GM23338 (cell line): ENCODE data around the gene DENND2A. TPM values are rescaled to one million over a fixed set of nuclear protein-coding genes. Genes with fewer than 3 reads are reported as not detected.
A peak's percentile ranks its signal among the peaks of the same experiment; 100 is the strongest.

ENCODE experiments used
- ATAC-seq: fragments of 200-7000 bp; cut with Tn5 transposase; 3 replicates; pipeline ENCODE4 v1.9.1; 2020
- DNase-seq: peaks from one replicate; pipeline ENCODE4 v3.0.0-alpha.2; 2015; ENCODE audit warnings: low spot score
- H2AFZ ChIP-seq: fragments of 200-600 bp; sonication (generic); 2 replicates; pipeline ENCODE4 v1.8.0; 2016; ENCODE audit warnings: antibody characterized with exemption, mild to moderate bottlenecking, moderate library complexity
- H3F3A ChIP-seq: fragments of 200-600 bp; sonication (generic); replicated peaks from 2 replicates; pipeline ENCODE4 v1.8.0; 2017; ENCODE audit warnings: antibody characterized with exemption, mixed run types, low read depth
- H3K27ac ChIP-seq: fragments of 200-600 bp; sonication (generic); 2 replicates; pipeline ENCODE4 v1.6.1; 2016; ENCODE audit warnings: low read depth
- H3K27me3 ChIP-seq: fragments of 200-600 bp; sonication (generic); 2 replicates; pipeline ENCODE4 v1.8.0; 2016; ENCODE audit warnings: mild to moderate bottlenecking, mixed run types, moderate library complexity; ENCODE audit not compliant: insufficient read depth
- H3K36me3 ChIP-seq: fragments of 200-600 bp; sonication (generic); 2 replicates; pipeline ENCODE4 v1.8.0; 2016; ENCODE audit warnings: mild to moderate bottlenecking; ENCODE audit not compliant: insufficient read depth
- H3K4me1 ChIP-seq: fragments of 200-600 bp; sonication (generic); 2 replicates; pipeline ENCODE4 v1.8.0; 2016; ENCODE audit warnings: mild to moderate bottlenecking, moderate library complexity; ENCODE audit not compliant: insufficient read depth
- H3K4me2 ChIP-seq: fragments of 200-600 bp; sonication (generic); 2 replicates; pipeline ENCODE4 v1.7.1; 2017; ENCODE audit warnings: mixed run types
- H3K4me3 ChIP-seq: fragments of 200-600 bp; sonication (generic); 2 replicates; pipeline ENCODE4 v1.6.1; 2016; ENCODE audit warnings: mixed run types
- H3K79me2 ChIP-seq: fragments of 200-600 bp; sonication (generic); replicated peaks from 2 replicates; pipeline ENCODE4 v1.8.0; 2017; ENCODE audit warnings: mild to moderate bottlenecking; ENCODE audit not compliant: insufficient read depth
- H3K9me2 ChIP-seq: fragments of 200-600 bp; sonication (generic); 2 replicates; pipeline ENCODE4 v1.8.0; 2017; ENCODE audit not compliant: insufficient read depth
- H4K20me1 ChIP-seq: fragments of 200-600 bp; sonication (generic); replicated peaks from 2 replicates; pipeline ENCODE4 v1.8.0; 2017; ENCODE audit warnings: mild to moderate bottlenecking; ENCODE audit not compliant: insufficient read depth
- H3K27ac Mint-ChIP-seq: 2 replicates; pipeline ENCODE4 v1.8.0; 2020; ENCODE audit warnings: inconsistent platforms, mild to moderate bottlenecking, moderate library complexity, mixed read lengths
- H3K27me3 Mint-ChIP-seq: 3 replicates; pipeline ENCODE4 v1.8.0; 2022; ENCODE audit warnings: low read depth, mild to moderate bottlenecking, moderate library complexity, mixed read lengths, inconsistent platforms; ENCODE audit not compliant: insufficient read depth, poor library complexity
- H3K36me3 Mint-ChIP-seq: 3 replicates; pipeline ENCODE4 v1.8.0; 2021; ENCODE audit warnings: low read depth, mild to moderate bottlenecking, inconsistent platforms, moderate library complexity, mixed read lengths
- H3K4me1 Mint-ChIP-seq: 3 replicates; pipeline ENCODE4 v1.8.0; 2020; ENCODE audit warnings: mild to moderate bottlenecking, inconsistent platforms, mixed read lengths
- H3K4me3 Mint-ChIP-seq: 3 replicates; pipeline ENCODE4 v1.8.0; 2021; ENCODE audit warnings: moderate library complexity, mild to moderate bottlenecking, inconsistent platforms, mixed read lengths
- H3K9me3 Mint-ChIP-seq: 3 replicates; pipeline ENCODE4 v1.8.0; 2020; ENCODE audit warnings: moderate library complexity, mild to moderate bottlenecking, inconsistent platforms, mixed read lengths
- CREB1 ChIP-seq: fragments of 250-450 bp; sonication (Bioruptor Pico); IDR thresholded peaks from 2 replicates; pipeline ENCODE4 v1.5.0; 2020; ENCODE audit warnings: low read depth, mild to moderate bottlenecking, moderate library complexity
- EZH2phosphoT487 ChIP-seq: fragments of 200-600 bp; sonication (generic); IDR thresholded peaks from one replicate; pipeline ENCODE4 v1.8.1; 2018; ENCODE audit warnings: antibody characterized with exemption; ENCODE audit not compliant: unreplicated experiment
- ZNF331 ChIP-seq: fragments of 250-450 bp; sonication (Bioruptor Pico); IDR thresholded peaks from 2 replicates; pipeline ENCODE4 v1.5.0; 2020; ENCODE audit warnings: low read depth, mild to moderate bottlenecking, moderate library complexity
- ZNF462 ChIP-seq: fragments of 250-450 bp; sonication (Bioruptor Pico); IDR thresholded peaks from 2 replicates; pipeline ENCODE4 v1.5.0; 2020; ENCODE audit warnings: mild to moderate bottlenecking, moderate library complexity
- polyA plus RNA-seq: library from polyadenylated mRNA; unstranded; fragments of >200 nt; fragmentation: Nextera tagmentation; extraction: Ambion mirVana; gene quantifications from 2 replicates; pipeline ENCODE4 v1.2.1, GENCODE V29; 2016
- total RNA-seq: library from RNA; depleted of rRNA; stranded (reverse); fragments of >200 nt; shearing (Covaris generic); gene quantifications from 2 replicates; pipeline ENCODE4 v1.2.3, GENCODE V29; 2014

DENND2A gene
- total and polyA plus RNA-seq, 2 experiments from 2014 or later = 1.7 to 5.6 TPM

GRCh38 chr7:140637400-140637799 is 3.2 kb downstream of the DENND2A start (continued):
- no peak for TF ChIP-seq ZNF462
- no peak for TF ChIP-seq EZH2phosphoT487

- no peaks in the 10 kb centered on the region; the same call in 2 of the 3 replicates for H3K36me3 Mint-ChIP-seq
These were observed 4.8 kb downstream of the DENND2A start for GRCh38 chr7:140635816-140636215.

More at GRCh38 chr7:140635816-140636215, 4.8 kb downstream of the DENND2A start:
- H3K4me3 ChIP-seq = peak overlapping the region; percentile 35
- TF ChIP-seq CREB1 (CRISPR knock-in tag) (0 out of 2 replicates have a peak, but pooled peaks have one; percentile 32), ZNF331 (no peak)
- H3F3A ChIP-seq = peaks cover 10% of the 10 kb centered on the region; the same call in 1 of the 2 replicates
- Mint-ChIP-seq H3K9me3 (no peaks in the 10 kb centered on the region), H3K4me3 (peak overlapping the region; percentile 38; the same call in 2 of the 3 replicates), H3K27me3 (peaks cover 29% of the 10 kb centered on the region), H3K27ac (peak overlapping the region; percentile 71), H3K4me1 (peaks cover 43% of the 10 kb centered on the region)
- 0 out of 2 replicates have a peak overlapping the region, but pooled peaks have one; percentile 6 for H2AFZ ChIP-seq
- H3K27ac ChIP-seq = peak overlapping the region; percentile 95; the same call in 1 of the 2 replicates
- peak overlapping the region; percentile 69 for H3K4me2 ChIP-seq
- ATAC-seq (peak; percentile 24), DNase-seq (peak; percentile 56)
- H3K9me2 ChIP-seq = peaks cover 2% of the 10 kb centered on the region; the same call in 1 of the 2 replicates
- H3K36me3 ChIP-seq = no peaks in the 10 kb centered on the region
- peaks cover 10% of the 10 kb centered on the region for H3K27me3 ChIP-seq
- peaks cover 29% of the 10 kb centered on the region for H3K4me1 ChIP-seq
- H3K79me2 ChIP-seq = 0 out of 2 replicates have a peak, but pooled peaks cover 6% of the 10 kb centered on the region
- no peaks in the 10 kb centered on the region; the same call in 1 of the 2 replicates for H4K20me1 ChIP-seq
